Neuronal stem cell (in vitro differentiated cells): ENCODE measurements around the gene NSUN2.
A peak's percentile ranks its signal among the peaks of the same experiment; 100 is the strongest.

Source experiments
- DNase-seq: peaks from one replicate; pipeline ENCODE4 v3.0.0-alpha.2; 2013; ENCODE audit warnings: low spot score
- H2AFZ ChIP-seq: one replicate; pipeline ENCODE4 v1.6.1; 2013; ENCODE audit warnings: mild to moderate bottlenecking, low read length, inconsistent platforms
- H2AK5ac ChIP-seq: 2 replicates; pipeline ENCODE4 v1.6.1; 2013; ENCODE audit warnings: low read depth, mild to moderate bottlenecking, inconsistent platforms, low read length, moderate library complexity, mixed read lengths
- H2BK120ac ChIP-seq: 2 replicates; pipeline ENCODE4 v1.6.1; 2013; ENCODE audit warnings: low read depth, mild to moderate bottlenecking, inconsistent platforms, low read length, moderate library complexity, mixed read lengths
- H2BK12ac ChIP-seq: one replicate; pipeline ENCODE4 v1.6.1; 2013; ENCODE audit warnings: low read length, inconsistent platforms
- H2BK15ac ChIP-seq: 2 replicates; pipeline ENCODE4 v1.6.1; 2013; ENCODE audit warnings: mild to moderate bottlenecking, low read length, inconsistent platforms, mixed read lengths
- H2BK5ac ChIP-seq: one replicate; pipeline ENCODE4 v1.6.1; 2013; ENCODE audit warnings: inconsistent platforms, mild to moderate bottlenecking, low read length, moderate library complexity
- H3K14ac ChIP-seq: one replicate; pipeline ENCODE4 v1.6.1; 2013; ENCODE audit warnings: low read length, inconsistent platforms
- H3K18ac ChIP-seq: 2 replicates; pipeline ENCODE4 v1.6.1; 2013; ENCODE audit warnings: low read length, inconsistent platforms
- H3K23ac ChIP-seq: 2 replicates; pipeline ENCODE4 v1.6.1; 2013; ENCODE audit warnings: low read depth, mild to moderate bottlenecking, mixed read lengths, low read length, inconsistent platforms; ENCODE audit not compliant: poor library complexity
- H3K27ac ChIP-seq: replicated peaks from 3 replicates; pipeline ENCODE4 v1.5.1; 2013; ENCODE audit warnings: low read length, inconsistent platforms
- H3K27me3 ChIP-seq, 3 experiments: 2 replicates each; pipeline ENCODE4 v1.6.1; 2013; ENCODE audit warnings: low read length in 3 of 3, mild to moderate bottlenecking in 2 of 3, inconsistent platforms in 1 of 3, low read depth in 1 of 3, mixed read lengths in 1 of 3, moderate library complexity in 1 of 3; ENCODE audit not compliant: control insufficient read depth in 3 of 3, insufficient read depth in 3 of 3
- H3K36me3 ChIP-seq, 2 donors: replicated peaks in 1 of 2; 2 replicates each; pipeline ENCODE4 v1.6.1; 2013; ENCODE audit warnings: low read length in 2 of 2; ENCODE audit not compliant: control insufficient read depth in 2 of 2, insufficient read depth in 2 of 2
- H3K4ac ChIP-seq: 2 replicates; pipeline ENCODE4 v1.6.1; 2013; ENCODE audit warnings: inconsistent platforms, mild to moderate bottlenecking, low read length, moderate library complexity
- H3K4me1 ChIP-seq, 2 donors: 1 replicate in 1 of 2; 2 replicates in 1 of 2; pipeline ENCODE4 v1.6.1; 2013; ENCODE audit warnings: low read length in 2 of 2, low read depth in 1 of 2; ENCODE audit not compliant: control insufficient read depth in 2 of 2, insufficient read depth in 1 of 2
- H3K4me2 ChIP-seq: one replicate; pipeline ENCODE4 v1.6.1; 2013; ENCODE audit warnings: mild to moderate bottlenecking, low read length, inconsistent platforms; ENCODE audit not compliant: insufficient read depth, poor library complexity, severe bottlenecking
- H3K4me3 ChIP-seq, 2 donors: 2 replicates each; pipeline ENCODE4 v1.5.1; 2013; ENCODE audit warnings: low read length in 2 of 2, mild to moderate bottlenecking in 2 of 2, inconsistent platforms in 1 of 2, moderate library complexity in 1 of 2
- H3K79me1 ChIP-seq: one replicate; pipeline ENCODE4 v1.6.1; 2013; ENCODE audit warnings: low read depth, mild to moderate bottlenecking, inconsistent platforms, low read length, moderate library complexity
- H3K9ac ChIP-seq: one replicate; pipeline ENCODE4 v1.6.1; 2013; ENCODE audit warnings: mild to moderate bottlenecking, low read depth, low read length, inconsistent platforms; ENCODE audit not compliant: poor library complexity
- H3K9me3 ChIP-seq, 2 donors: replicated peaks in 1 of 2; 2 replicates each; pipeline versions ENCODE3 to v1.6.1; 2013; ENCODE audit warnings: low read length in 2 of 2, mild to moderate bottlenecking in 2 of 2, inconsistent platforms in 1 of 2, low read depth in 1 of 2, mixed read lengths in 1 of 2, moderate library complexity in 1 of 2; ENCODE audit not compliant: control insufficient read depth in 2 of 2, insufficient read depth in 1 of 2
- H4K8ac ChIP-seq: one replicate; pipeline ENCODE4 v1.6.1; 2013; ENCODE audit warnings: low read depth, mild to moderate bottlenecking, inconsistent platforms, low read length, moderate library complexity
- H4K91ac ChIP-seq: one replicate; pipeline ENCODE4 v1.6.1; 2013; ENCODE audit warnings: low read length, low read depth, mild to moderate bottlenecking, inconsistent platforms; ENCODE audit not compliant: poor library complexity
- WGBS, 2 donors: extraction: QIAGEN DNeasy Blood & Tissue Kit; methylation state at CpG; one replicate each; pipeline ENCODE4 v1.1.7; 2013; ENCODE audit warnings: missing lambda C conversion rate in 2 of 2, mixed read lengths in 1 of 2; ENCODE audit not compliant: insufficient read length in 2 of 2, insufficient replicate concordance in 1 of 2; ENCODE audit errors: extremely low coverage in 2 of 2; 5-methylcytosine and 5-hydroxymethylcytosine counted together

NSUN2 gene

DNA sequence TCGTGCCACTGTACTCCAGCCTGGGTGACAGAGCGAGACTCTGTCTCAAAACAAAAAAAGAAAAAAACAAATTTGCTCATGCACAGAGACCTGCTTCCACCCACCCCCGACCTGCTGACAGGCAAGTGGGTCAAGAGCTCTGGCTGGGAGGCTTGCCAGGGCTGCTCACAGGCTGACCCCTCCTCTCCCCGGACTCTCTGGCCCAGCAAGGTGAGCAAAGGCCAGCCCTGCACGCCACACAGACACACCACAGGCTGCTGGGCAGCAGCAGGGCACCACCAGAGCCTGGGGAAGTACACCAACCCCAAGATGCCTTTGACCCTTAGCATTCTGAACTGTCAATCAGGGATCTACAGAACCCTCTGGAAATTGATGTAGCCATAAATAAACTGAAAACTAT lies 29.2 kb downstream of the NSUN2 start:
- Histone ChIP-seq H3K23ac (no peak overlapping the region), H3K18ac (no peak overlapping the region), H3K9me3 (no peaks in the 10 kb centered on the region), H2BK5ac (no peak overlapping the region), H3K79me1 (peaks cover 7% of the 10 kb centered on the region), H4K8ac (no peak overlapping the region), H3K4me2 (no peak overlapping the region), H3K4ac (no peak overlapping the region), H2BK12ac (no peak overlapping the region), H3K4me3 (no peak overlapping the region), H3K14ac (no peak overlapping the region), H3K27me3 (no peaks in the 10 kb centered on the region), H2BK120ac (no peak overlapping the region), H3K27ac (no peak overlapping the region), H2AFZ (no peak overlapping the region), H2AK5ac (no peak overlapping the region), H2BK15ac (no peak overlapping the region), H4K91ac (no peak overlapping the region), H3K36me3 (peaks cover 52 to 97% of the 10 kb centered on the region in 2 donors), H3K4me1 (no peaks in the 10 kb centered on the region), H3K9ac (no peak overlapping the region)
- no CpG with 5 or more reads among the region's 5 CpGs for WGBS, 2 donors
- DNase-seq, result no peak

DNA sequence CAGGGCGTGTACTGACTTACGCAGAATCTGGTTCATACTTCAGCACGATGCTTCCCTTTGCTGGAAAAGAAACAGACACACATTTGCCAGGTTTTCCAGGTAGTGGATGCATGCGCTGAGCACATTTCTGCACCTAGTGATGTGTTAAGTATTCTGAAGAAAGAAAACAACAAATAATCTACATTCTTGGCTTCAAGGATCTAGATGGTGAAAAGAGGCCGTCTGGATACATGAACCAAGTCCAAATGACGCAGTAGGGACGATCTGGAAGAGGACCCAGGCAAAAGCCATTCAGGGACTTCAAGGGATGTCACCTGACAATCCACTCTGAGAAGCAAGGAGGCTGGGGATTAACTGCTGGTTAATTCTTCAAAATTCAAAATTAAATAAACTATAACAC lies 30.4 kb downstream of the NSUN2 start:
- H3K4me1 ChIP-seq, result no peaks in the 10 kb centered on the region
- no peak overlapping the region for H3K27ac ChIP-seq
- H4K8ac ChIP-seq, result no peak overlapping the region
- no peak overlapping the region for H2AFZ ChIP-seq
- H2BK5ac ChIP-seq, result no peak overlapping the region
- no peak for DNase-seq
- no peak overlapping the region for H3K18ac ChIP-seq
- H3K4me3 ChIP-seq, result no peak overlapping the region
- H4K91ac ChIP-seq, result no peak overlapping the region
- H2BK15ac ChIP-seq, result no peak overlapping the region
- no peak overlapping the region for H3K23ac ChIP-seq
- no peaks in the 10 kb centered on the region for H3K27me3 ChIP-seq
- H3K36me3 ChIP-seq, result peaks cover 51 to 97% of the 10 kb centered on the region in 2 donors
- H3K14ac ChIP-seq, result no peak overlapping the region
- H3K4ac ChIP-seq, result no peak overlapping the region
- H2BK120ac ChIP-seq, result no peak overlapping the region
- WGBS, 2 donors, result no CpG with 5 or more reads among the region's 7 CpGs
- H3K9ac ChIP-seq, result no peak overlapping the region
- H2BK12ac ChIP-seq, result no peak overlapping the region
- no peaks in the 10 kb centered on the region for H3K9me3 ChIP-seq
- peaks cover 4% of the 10 kb centered on the region for H3K79me1 ChIP-seq
- no peak overlapping the region for H3K4me2 ChIP-seq
- no peak overlapping the region for H2AK5ac ChIP-seq

DNA sequence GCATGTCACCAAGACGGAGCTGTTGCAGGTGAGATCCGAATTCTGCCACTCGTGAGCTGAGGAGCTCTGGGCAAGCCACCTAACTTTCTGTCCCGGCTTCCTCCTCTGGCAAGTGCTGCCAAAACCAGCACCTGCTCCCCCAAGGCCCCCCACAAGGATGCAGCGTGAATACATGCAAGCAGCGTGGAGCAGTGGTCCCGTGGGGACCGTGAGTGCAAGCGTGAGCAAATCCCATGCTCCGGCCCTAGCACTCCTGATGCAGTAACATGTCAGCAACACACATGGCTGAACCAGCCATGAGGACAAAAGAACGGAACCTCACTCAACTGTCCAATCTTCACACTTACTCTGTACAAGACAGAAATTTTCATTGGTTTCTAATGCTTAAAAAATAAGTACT lies 31.0 kb downstream of the NSUN2 start:
- H2AK5ac ChIP-seq, result no peak overlapping the region
- no peak overlapping the region for H2AFZ ChIP-seq
- H2BK120ac ChIP-seq, result no peak overlapping the region
- no peak overlapping the region for H3K23ac ChIP-seq
- peaks cover 47 to 97% of the 10 kb centered on the region in 2 donors for H3K36me3 ChIP-seq
- no peak overlapping the region for H3K18ac ChIP-seq
- no peaks in the 10 kb centered on the region for H3K4me1 ChIP-seq
- no peak overlapping the region for H2BK12ac ChIP-seq
- peaks cover 4% of the 10 kb centered on the region for H3K79me1 ChIP-seq
- H3K27ac ChIP-seq, result no peak overlapping the region
- no peak overlapping the region for H3K4ac ChIP-seq
- no peak overlapping the region for H2BK15ac ChIP-seq
- no peak for DNase-seq
- peak overlapping the region in 1 of 2 donors; percentile 39 for H3K4me3 ChIP-seq
- H3K4me2 ChIP-seq, result no peak overlapping the region
- H3K9ac ChIP-seq, result no peak overlapping the region
- no peak overlapping the region for H4K8ac ChIP-seq
- H3K9me3 ChIP-seq, result no peaks in the 10 kb centered on the region
- H4K91ac ChIP-seq, result no peak overlapping the region
- no peak overlapping the region for H2BK5ac ChIP-seq
- no peaks in the 10 kb centered on the region for H3K27me3 ChIP-seq
- H3K14ac ChIP-seq, result no peak overlapping the region
- WGBS, 2 donors, result no CpG with 5 or more reads among the region's 11 CpGs

DNA sequence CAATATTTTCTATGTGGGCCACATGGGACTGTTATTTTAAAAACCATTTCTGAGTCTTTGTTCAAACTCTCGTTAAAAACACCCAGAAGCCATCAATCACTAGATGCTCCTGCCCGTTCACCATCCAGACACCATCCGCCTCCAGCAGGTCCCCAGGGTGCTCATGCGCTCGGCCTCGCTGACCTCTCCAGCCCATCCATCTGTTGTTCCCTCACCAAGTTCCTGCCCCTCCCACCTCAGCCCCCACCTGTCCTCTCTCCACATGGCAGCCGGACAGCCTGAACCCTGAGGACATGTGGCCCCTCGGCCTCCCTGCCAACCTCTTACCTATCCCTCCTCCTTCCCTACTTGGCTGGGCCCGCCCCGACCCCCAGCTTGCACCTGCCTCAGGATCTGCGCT lies 31.6 kb downstream of the NSUN2 start:
- H3K4me2 ChIP-seq, result no peak overlapping the region
- H3K4ac ChIP-seq, result no peak overlapping the region
- no peak overlapping the region for H4K8ac ChIP-seq
- no CpG with 5 or more reads among the region's 11 CpGs for WGBS, 2 donors
- H2AK5ac ChIP-seq, result no peak overlapping the region
- no peak overlapping the region for H2AFZ ChIP-seq
- H3K27me3 ChIP-seq, result no peaks in the 10 kb centered on the region
- no peak for DNase-seq
- H2BK5ac ChIP-seq, result no peak overlapping the region
- no peak overlapping the region for H2BK15ac ChIP-seq
- H3K9me3 ChIP-seq, result no peaks in the 10 kb centered on the region
- H3K27ac ChIP-seq, result no peak overlapping the region
- peaks cover 4% of the 10 kb centered on the region for H3K79me1 ChIP-seq
- H4K91ac ChIP-seq, result no peak overlapping the region
- H3K9ac ChIP-seq, result no peak overlapping the region
- H2BK12ac ChIP-seq, result no peak overlapping the region
- no peak overlapping the region for H3K18ac ChIP-seq
- no peak overlapping the region for H2BK120ac ChIP-seq
- no peaks in the 10 kb centered on the region for H3K4me1 ChIP-seq
- H3K14ac ChIP-seq, result no peak overlapping the region
- no peak overlapping the region for H3K4me3 ChIP-seq
- peaks cover 47 to 97% of the 10 kb centered on the region in 2 donors for H3K36me3 ChIP-seq
- H3K23ac ChIP-seq, result peak overlapping the region; percentile 5
